Measurements from ENCODE around the gene WIPF1.

The WIPF1 gene

GRCh38 chr2:174546519-174547506 is 50.8 kb downstream of the WIPF1 start:
- in situ Hi-C loops (cut with MboI; ENCODE audit: low sequenced_read_pairs), result no loop called here

GRCh38 chr2:174545240-174545639 is 52.4 kb downstream of the WIPF1 start:
- in situ Hi-C loops (cut with MboI; ENCODE audit: low sequenced_read_pairs), result no loop called here

- in situ Hi-C loops (cut with MboI; ENCODE audit: low sequenced_read_pairs), result no loop called here
These were observed 52.8 kb downstream of the WIPF1 start for GRCh38 chr2:174544802-174545201.

GRCh38 chr2:174544156-174544555 is 53.4 kb downstream of the WIPF1 start:
- in situ Hi-C loops (cut with MboI; ENCODE audit: low sequenced_read_pairs), result no loop called here

GRCh38 chr2:174540893-174541292 is 56.7 kb downstream of the WIPF1 start:
- in situ Hi-C loops (cut with MboI; ENCODE audit: low sequenced_read_pairs), result no loop called here

- in situ Hi-C loops (cut with MboI; ENCODE audit: low sequenced_read_pairs), result loop anchor here (5.0 kb wide), 1 partner anchor 69 kb away; no protein-coding TSS in a partner anchor
These were observed 61.6 kb downstream of the WIPF1 start for GRCh38 chr2:174535757-174536703.

- in situ Hi-C loops (cut with MboI; ENCODE audit: low sequenced_read_pairs), result loop anchor here (5.0 kb wide), 1 partner anchor 68 kb away; no protein-coding TSS in a partner anchor
These were observed 62.5 kb downstream of the WIPF1 start for GRCh38 chr2:174535083-174535482.

GRCh38 chr2:174529916-174530315 is 67.7 kb downstream of the WIPF1 start:
- in situ Hi-C loops (cut with MboI; ENCODE audit: low sequenced_read_pairs), result no loop called here

GRCh38 chr2:174527959-174528358 is 69.6 kb downstream of the WIPF1 start:
- in situ Hi-C loops (cut with MboI; ENCODE audit: low sequenced_read_pairs), result no loop called here

- in situ Hi-C loops (cut with MboI; ENCODE audit: low sequenced_read_pairs), result no loop called here
These were observed 70.4 kb downstream of the WIPF1 start for GRCh38 chr2:174527101-174527721.

GRCh38 chr2:174524527-174524926 is 73.1 kb downstream of the WIPF1 start:
- in situ Hi-C loops (cut with MboI; ENCODE audit: low sequenced_read_pairs), result no loop called here

GRCh38 chr2:174522553-174522952 is 75.1 kb downstream of the WIPF1 start:
- in situ Hi-C loops (cut with MboI; ENCODE audit: low sequenced_read_pairs), result no loop called here

- in situ Hi-C loops (cut with MboI; ENCODE audit: low sequenced_read_pairs), result no loop called here
These were observed 79.2 kb downstream of the WIPF1 start for GRCh38 chr2:174518395-174518794.

GRCh38 chr2:174516501-174517378 is 80.9 kb downstream of the WIPF1 start:
- in situ Hi-C loops (cut with MboI; ENCODE audit: low sequenced_read_pairs), result no loop called here

GRCh38 chr2:174512345-174512744 is 85.3 kb downstream of the WIPF1 start:
- in situ Hi-C loops (cut with MboI; ENCODE audit: low sequenced_read_pairs), result no loop called here

GRCh38 chr2:174511580-174512260 is 85.9 kb downstream of the WIPF1 start:
- in situ Hi-C loops (cut with MboI; ENCODE audit: low sequenced_read_pairs), result no loop called here

GRCh38 chr2:174510583-174511189 is 86.9 kb downstream of the WIPF1 start:
- in situ Hi-C loops (cut with MboI; ENCODE audit: low sequenced_read_pairs), result no loop called here
